Osteoblast (primary cell): ENCODE data around the gene AK4. TPM values are rescaled to one million over a fixed set of nuclear protein-coding genes. Genes with fewer than 3 reads are reported as not detected.
A peak's percentile ranks its signal among the peaks of the same experiment; 100 is the strongest.

ENCODE experiments used
- DNase-seq: peaks from one replicate; pipeline ENCODE4 v3.0.0; 2011; ENCODE audit warnings: low spot score, mixed read lengths; ENCODE audit not compliant: insufficient read length; ENCODE audit errors: missing footprints
- H2AFZ ChIP-seq: 2 replicates; pipeline ENCODE4 v1.6.0; 2011; ENCODE audit warnings: mild to moderate bottlenecking, low read length
- H3K27ac ChIP-seq: 2 replicates; pipeline ENCODE4 v1.5.1; 2011; ENCODE audit warnings: mild to moderate bottlenecking, low read depth, low read length, moderate library complexity
- H3K27me3 ChIP-seq: 2 replicates; pipeline ENCODE4 v1.6.0; 2012; ENCODE audit warnings: mild to moderate bottlenecking, control low read depth, inconsistent platforms, low read length, moderate library complexity; ENCODE audit not compliant: insufficient read depth
- H3K36me3 ChIP-seq: 2 replicates; pipeline ENCODE4 v1.5.1; 2011; ENCODE audit warnings: mild to moderate bottlenecking, low read length, control low read depth, moderate library complexity; ENCODE audit not compliant: insufficient read depth
- H3K4me1 ChIP-seq: 2 replicates; pipeline ENCODE4 v1.5.1; 2011; ENCODE audit warnings: mild to moderate bottlenecking, low read length, control low read depth, moderate library complexity; ENCODE audit not compliant: insufficient read depth
- H3K4me2 ChIP-seq: 2 replicates; pipeline ENCODE4 v1.6.0; 2011; ENCODE audit warnings: mild to moderate bottlenecking, low read length; ENCODE audit not compliant: insufficient read depth
- H3K4me3 ChIP-seq: fragments of 200-600 bp; sonication (generic); 3 replicates; pipeline ENCODE4 v1.5.1; 2012; ENCODE audit warnings: mild to moderate bottlenecking, low read length, inconsistent platforms; ENCODE audit not compliant: insufficient read depth
- H3K79me2 ChIP-seq: 2 replicates; pipeline ENCODE4 v1.6.0; 2012; ENCODE audit warnings: mild to moderate bottlenecking, low read length, control low read depth, inconsistent platforms; ENCODE audit not compliant: insufficient read depth
- H3K9me3 ChIP-seq: 2 replicates; pipeline ENCODE4 v1.5.1; 2011; ENCODE audit warnings: low read depth, low read length, control low read depth
- H4K20me1 ChIP-seq: 2 replicates; pipeline ENCODE4 v1.6.0; 2012; ENCODE audit warnings: mild to moderate bottlenecking, low read length, control low read depth; ENCODE audit not compliant: insufficient read depth
- total RNA-seq: library from RNA; depleted of rRNA; stranded (reverse); fragments of >200 nt; gene quantifications from 2 replicates; pipeline ENCODE4 v1.2.3, GENCODE V29; 2012
- TF ChIP-seq, protein P1 (sequence below): IDR thresholded peaks from 2 replicates; pipeline ENCODE4 v1.5.1; 2011; ENCODE audit warnings: mild to moderate bottlenecking, low read depth, low read length, moderate library complexity; ENCODE audit errors: extremely low read depth

The AK4 gene
- total RNA-seq, 1 donor = 37.6 TPM

DNA sequence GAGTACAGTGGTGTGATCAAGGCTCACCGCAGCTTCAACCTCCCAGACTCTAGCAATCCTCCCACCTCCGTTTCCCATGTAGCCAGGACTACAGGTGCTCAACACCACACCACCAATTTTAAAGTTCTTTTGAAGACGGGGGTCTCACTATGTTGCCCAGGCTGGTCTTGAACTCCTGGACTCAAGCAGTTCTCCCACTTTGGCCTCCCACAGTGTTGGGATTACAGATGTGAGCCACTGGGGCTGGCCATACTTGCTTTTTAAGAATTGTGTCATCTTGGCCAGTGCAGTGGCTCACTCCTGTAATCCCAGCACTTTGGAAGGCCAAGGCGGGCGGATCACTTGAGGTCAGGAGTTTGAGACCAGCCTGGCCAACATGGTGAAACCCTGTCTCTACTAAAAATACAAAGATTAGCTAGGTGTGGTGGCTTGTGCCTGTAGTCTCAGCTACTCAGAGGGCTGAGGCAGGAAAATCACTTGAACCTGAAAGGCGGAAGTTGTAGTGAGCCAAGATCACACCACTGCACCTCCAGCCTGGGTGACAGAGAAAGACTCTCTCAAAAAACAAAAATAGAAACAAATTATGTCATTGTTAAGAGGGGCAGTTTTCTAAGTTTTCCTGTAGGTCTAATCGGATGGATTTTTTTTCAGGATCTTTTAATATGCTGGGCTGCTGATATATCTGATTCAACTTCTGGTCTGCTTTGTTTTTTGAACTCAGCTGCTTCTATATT lies 18.7 kb downstream of the AK4 start:
- TF ChIP-seq, protein P1, sequence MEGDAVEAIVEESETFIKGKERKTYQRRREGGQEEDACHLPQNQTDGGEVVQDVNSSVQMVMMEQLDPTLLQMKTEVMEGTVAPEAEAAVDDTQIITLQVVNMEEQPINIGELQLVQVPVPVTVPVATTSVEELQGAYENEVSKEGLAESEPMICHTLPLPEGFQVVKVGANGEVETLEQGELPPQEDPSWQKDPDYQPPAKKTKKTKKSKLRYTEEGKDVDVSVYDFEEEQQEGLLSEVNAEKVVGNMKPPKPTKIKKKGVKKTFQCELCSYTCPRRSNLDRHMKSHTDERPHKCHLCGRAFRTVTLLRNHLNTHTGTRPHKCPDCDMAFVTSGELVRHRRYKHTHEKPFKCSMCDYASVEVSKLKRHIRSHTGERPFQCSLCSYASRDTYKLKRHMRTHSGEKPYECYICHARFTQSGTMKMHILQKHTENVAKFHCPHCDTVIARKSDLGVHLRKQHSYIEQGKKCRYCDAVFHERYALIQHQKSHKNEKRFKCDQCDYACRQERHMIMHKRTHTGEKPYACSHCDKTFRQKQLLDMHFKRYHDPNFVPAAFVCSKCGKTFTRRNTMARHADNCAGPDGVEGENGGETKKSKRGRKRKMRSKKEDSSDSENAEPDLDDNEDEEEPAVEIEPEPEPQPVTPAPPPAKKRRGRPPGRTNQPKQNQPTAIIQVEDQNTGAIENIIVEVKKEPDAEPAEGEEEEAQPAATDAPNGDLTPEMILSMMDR = no peak
- peaks cover 1% of the 10 kb centered on the region for H4K20me1 ChIP-seq
- peaks cover 3% of the 10 kb centered on the region for H3K79me2 ChIP-seq
- H3K4me2 ChIP-seq = no peak overlapping the region
- no peaks in the 10 kb centered on the region for H3K36me3 ChIP-seq
- no peak overlapping the region for H2AFZ ChIP-seq
- H3K9me3 ChIP-seq = no peaks in the 10 kb centered on the region
- H3K27ac ChIP-seq = no peak overlapping the region
- peaks cover 3% of the 10 kb centered on the region for H3K27me3 ChIP-seq
- DNase-seq = no peak
- peaks cover 12% of the 10 kb centered on the region for H3K4me1 ChIP-seq
- H3K4me3 ChIP-seq = no peak overlapping the region

DNA sequence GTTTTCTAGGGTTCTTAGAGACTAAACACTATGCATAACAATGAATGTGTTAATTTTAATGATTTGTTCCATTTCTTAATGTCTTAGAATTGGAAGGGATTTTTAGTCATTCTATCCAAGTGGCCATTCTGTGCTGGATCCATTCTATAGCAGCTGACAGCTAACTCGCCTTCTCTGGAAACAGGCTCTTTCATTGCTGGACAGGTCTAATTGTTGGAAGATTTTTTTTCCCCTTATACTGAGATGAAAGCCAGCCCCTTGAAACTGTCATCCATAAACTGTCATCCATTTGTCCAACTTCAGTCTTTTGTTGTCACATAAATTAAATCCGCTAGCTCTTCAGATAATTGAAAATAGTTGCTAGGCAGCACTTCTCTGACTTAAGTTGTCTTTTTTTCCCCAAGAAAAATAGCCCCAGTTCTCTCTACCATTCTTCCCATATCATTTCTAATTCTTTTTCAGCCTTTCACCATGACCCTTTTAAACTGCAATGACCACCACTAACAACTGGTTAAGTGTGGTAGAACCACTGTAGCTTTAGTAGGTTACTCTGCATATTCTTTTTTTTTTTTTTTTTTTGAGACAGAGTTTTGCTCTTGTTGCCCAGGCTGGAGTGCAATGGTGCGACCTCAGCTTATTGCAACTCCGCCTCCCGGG lies 19.7 kb downstream of the AK4 start:
- Histone ChIP-seq H3K4me3 (no peak overlapping the region), H3K79me2 (peaks cover 3% of the 10 kb centered on the region), H3K27ac (no peak overlapping the region), H4K20me1 (no peaks in the 10 kb centered on the region), H2AFZ (no peak overlapping the region), H3K27me3 (peaks cover 6% of the 10 kb centered on the region), H3K4me1 (peaks cover 12% of the 10 kb centered on the region), H3K4me2 (no peak overlapping the region), H3K36me3 (no peaks in the 10 kb centered on the region), H3K9me3 (no peaks in the 10 kb centered on the region)
- TF ChIP-seq, protein P1 = no peak
- no peak for DNase-seq

DNA sequence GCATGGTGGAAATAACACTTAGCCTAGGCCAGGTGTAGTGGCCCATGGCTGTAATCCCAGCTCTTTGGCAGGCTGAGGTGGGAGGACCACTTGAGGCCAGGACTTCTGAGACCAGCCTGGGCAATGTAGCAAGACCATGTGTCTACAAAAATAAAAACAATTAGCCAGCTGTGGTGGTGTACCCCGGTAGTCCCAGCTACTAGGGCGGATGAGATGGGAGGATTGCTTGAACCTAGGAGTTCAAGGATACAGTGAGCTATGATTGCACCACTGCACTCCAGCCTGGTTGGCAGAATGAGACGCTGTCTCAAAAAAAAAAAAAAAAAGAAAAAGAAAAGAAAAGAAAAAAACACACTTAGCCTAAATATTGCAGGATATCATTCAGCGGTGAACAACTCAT lies 20.9 kb downstream of the AK4 start:
- Histone ChIP-seq H3K27me3 (peaks cover 6% of the 10 kb centered on the region), H3K4me1 (peaks cover 12% of the 10 kb centered on the region), H3K4me2 (no peak overlapping the region), H3K79me2 (peaks cover 3% of the 10 kb centered on the region), H3K4me3 (no peak overlapping the region), H3K27ac (no peak overlapping the region), H2AFZ (no peak overlapping the region), H3K36me3 (no peaks in the 10 kb centered on the region), H4K20me1 (no peaks in the 10 kb centered on the region), H3K9me3 (no peaks in the 10 kb centered on the region)
- DNase-seq = no peak
- TF ChIP-seq, protein P1 = no peak

DNA sequence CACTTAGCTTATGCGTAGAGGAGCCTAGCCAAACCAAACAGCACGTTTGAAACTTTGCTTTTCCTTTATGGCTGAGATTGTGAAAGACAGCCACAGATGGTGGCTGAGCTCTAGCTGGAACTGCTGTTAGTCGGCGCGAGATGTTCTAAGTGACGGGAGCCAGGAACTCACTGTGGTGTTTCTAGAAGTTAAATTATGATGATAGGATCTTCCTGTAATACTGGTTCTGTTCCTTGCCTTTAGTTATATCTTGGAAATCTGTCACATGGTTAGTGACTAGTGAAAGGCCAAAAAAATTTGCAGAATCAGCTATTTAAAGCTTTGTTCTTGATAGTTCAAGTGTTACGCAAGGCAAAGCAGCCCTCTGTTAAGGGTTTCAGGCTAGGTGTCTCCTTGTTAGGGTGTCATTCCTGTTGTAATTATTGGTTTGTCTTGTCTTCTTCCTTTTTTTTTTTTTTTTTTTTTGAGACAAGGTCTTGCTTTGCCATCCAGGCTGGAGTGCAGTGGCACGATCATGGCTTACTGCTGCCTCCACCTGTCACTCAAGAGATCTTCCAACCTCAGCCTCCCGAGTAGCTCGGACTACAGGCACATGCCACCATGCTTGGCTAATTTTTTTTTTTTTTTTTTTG lies 22.6 kb downstream of the AK4 start:
- TF ChIP-seq, protein P1 = no peak
- Histone ChIP-seq H2AFZ (peak overlapping the region; percentile 47), H3K9me3 (no peaks in the 10 kb centered on the region), H3K27me3 (peaks cover 6% of the 10 kb centered on the region), H3K4me2 (peak overlapping the region; percentile 15), H3K79me2 (peaks cover 2% of the 10 kb centered on the region), H4K20me1 (no peaks in the 10 kb centered on the region), H3K4me3 (no peak overlapping the region), H3K27ac (no peak overlapping the region), H3K4me1 (peaks cover 29% of the 10 kb centered on the region), H3K36me3 (no peaks in the 10 kb centered on the region)
- DNase-seq = peak; percentile 79
